MM.1S (cell line): Measurements from ENCODE around the gene KLHL11.

Source experiments
- CTCF ChIP-seq: fragments of 300-600 bp; sonication (generic); IDR thresholded peaks from 2 replicates; pipeline ENCODE4 v1.5.1; 2016; ENCODE audit warnings: antibody characterized with exemption, low read length, mixed read lengths
- EZH2 ChIP-seq: fragments of 300-600 bp; sonication (generic); optimal IDR thresholded peaks from 2 replicates; pipeline ENCODE3; 2017; ENCODE audit warnings: low read depth, mild to moderate bottlenecking, antibody characterized with exemption, low read length, mixed read lengths
- EZH2phosphoT487 ChIP-seq: fragments of 300-600 bp; sonication (generic); IDR thresholded peaks from 2 replicates; pipeline ENCODE4 v1.6.1; 2018; ENCODE audit warnings: antibody characterized with exemption, low read length

GRCh38 chr17:41844971-41845370 is 20.3 kb downstream of the KLHL11 start:
- TF ChIP-seq CTCF (no peak), EZH2 (no peak), EZH2phosphoT487 (no peak)
